IMR-90 (cell line): ENCODE measurements around the gene APMAP. TPM values are rescaled to one million over a fixed set of nuclear protein-coding genes. Genes with fewer than 3 reads are reported as not detected.
"Not testable (repeated sequence)": the region's sequence is repeated elsewhere in the genome, so short reads cannot be mapped to it uniquely, and the experiment has no call there.

Source experiments
- ATAC-seq: fragments of 200-7000 bp; cut with Tn5 transposase; 2 replicates; pipeline ENCODE4 v1.9.1; 2020; ENCODE audit warnings: low read depth, mild to moderate bottlenecking, moderate library complexity
- BruUV-seq: library from RNA; stranded (reverse); fragments of 400-500 nt; replicated peaks from 2 replicates; lab custom pipeline; 2021; lab: Mats Ljungman, UMichigan
- CTCF ChIA-PET: fragments of 300-600 bp; formaldehyde crosslinking; extraction: SDS; loops from one replicate; lab custom pipeline; 2021; ENCODE audit warnings: antibody characterized with exemption; lab: Yijun Ruan, JAX
- POLR2A ChIA-PET: fragments of 300-600 bp; sonication (Branson Sonifier 250); formaldehyde crosslinking; loops from one replicate; lab custom pipeline; 2022; ENCODE audit warnings: antibody characterized with exemption; ENCODE audit not compliant: unreplicated experiment; lab: Charles Lee
- DNase-seq: peaks from one replicate; pipeline ENCODE4 v3.0.0; 2013
- H2AFZ ChIP-seq: replicated peaks from 2 replicates; pipeline ENCODE3; 2013; ENCODE audit warnings: low read length, mild to moderate bottlenecking; ENCODE audit not compliant: poor library complexity
- H2AK5ac ChIP-seq: 2 replicates; pipeline ENCODE4 v1.6.1; 2013; ENCODE audit warnings: low read depth, low read length, inconsistent platforms
- H2AK9ac ChIP-seq: replicated peaks from 2 replicates; pipeline ENCODE3; 2013; ENCODE audit warnings: mild to moderate bottlenecking, low read depth, low read length, moderate library complexity; ENCODE audit not compliant: poor library complexity
- H2BK120ac ChIP-seq: 2 replicates; pipeline ENCODE4 v1.6.1; 2013; ENCODE audit warnings: low read depth, low read length, inconsistent platforms
- H2BK15ac ChIP-seq: 3 replicates; pipeline ENCODE4 v1.6.1; 2013; ENCODE audit warnings: low read depth, low read length, inconsistent platforms
- H2BK20ac ChIP-seq: 2 replicates; pipeline ENCODE4 v1.6.1; 2013; ENCODE audit warnings: low read depth, mild to moderate bottlenecking, inconsistent platforms, low read length, moderate library complexity
- H2BK5ac ChIP-seq: 2 replicates; pipeline ENCODE4 v1.6.1; 2013; ENCODE audit warnings: mild to moderate bottlenecking, low read depth, low read length, inconsistent platforms; ENCODE audit not compliant: poor library complexity, severe bottlenecking
- H3K14ac ChIP-seq: replicated peaks from 2 replicates; pipeline ENCODE4 v1.6.1; 2013; ENCODE audit warnings: low read depth, low read length, inconsistent platforms
- H3K18ac ChIP-seq: 2 replicates; pipeline ENCODE4 v1.6.1; 2013; ENCODE audit warnings: low read depth, low read length, control low read depth
- H3K23ac ChIP-seq: 2 replicates; pipeline ENCODE4 v1.6.1; 2013; ENCODE audit warnings: low read depth, low read length, inconsistent platforms
- H3K27ac ChIP-seq: 2 replicates; pipeline ENCODE4 v1.5.1; 2013; ENCODE audit warnings: mild to moderate bottlenecking, control low read depth, low read length; ENCODE audit not compliant: insufficient read depth
- H3K27me3 ChIP-seq: 2 replicates; pipeline ENCODE4 v1.6.1; 2013; ENCODE audit warnings: low read length; ENCODE audit not compliant: control insufficient read depth, insufficient read depth
- H3K36me3 ChIP-seq: 2 replicates; pipeline ENCODE4 v1.6.1; 2013; ENCODE audit warnings: low read length, mixed read lengths; ENCODE audit not compliant: control insufficient read depth, insufficient read depth
- H3K4ac ChIP-seq: 2 replicates; pipeline ENCODE4 v1.6.1; 2013; ENCODE audit warnings: low read depth, low read length, inconsistent platforms
- H3K4me1 ChIP-seq: 2 replicates; pipeline ENCODE4 v1.6.1; 2013; ENCODE audit warnings: low read length, mixed read lengths; ENCODE audit not compliant: control insufficient read depth, insufficient read depth
- H3K4me2 ChIP-seq: 2 replicates; pipeline ENCODE4 v1.6.1; 2013; ENCODE audit warnings: low read depth, mild to moderate bottlenecking, control low read depth, low read length, moderate library complexity
- H3K4me3 ChIP-seq: 2 replicates; pipeline ENCODE4 v1.5.1; 2013; ENCODE audit warnings: low read depth, mild to moderate bottlenecking, control low read depth, low read length, moderate library complexity; ENCODE audit not compliant: insufficient read depth
- H3K56ac ChIP-seq: 2 replicates; pipeline ENCODE4 v1.6.1; 2013; ENCODE audit warnings: low read length, inconsistent platforms; ENCODE audit not compliant: insufficient read depth; ENCODE audit errors: extremely low read depth
- H3K79me1 ChIP-seq, 2 experiments: 2 replicates each; pipeline ENCODE4 v1.6.1; 2013; ENCODE audit warnings: low read length in 2 of 2, inconsistent platforms in 1 of 2, low read depth in 1 of 2
- H3K9ac ChIP-seq: 2 replicates; pipeline ENCODE4 v1.6.1; 2013; ENCODE audit warnings: low read depth, low read length, control low read depth
- H3K9me1 ChIP-seq: 2 replicates; pipeline ENCODE4 v1.6.1; 2013; ENCODE audit warnings: low read length, inconsistent platforms; ENCODE audit not compliant: insufficient read depth
- H3K9me3 ChIP-seq: 2 replicates; pipeline ENCODE4 v1.6.1; 2013; ENCODE audit warnings: low read length; ENCODE audit not compliant: control insufficient read depth, insufficient read depth
- H4K20me1 ChIP-seq: 2 replicates; pipeline ENCODE4 v1.6.1; 2013; ENCODE audit warnings: low read length, inconsistent platforms; ENCODE audit not compliant: insufficient read depth
- H4K5ac ChIP-seq: 2 replicates; pipeline ENCODE4 v1.6.1; 2013; ENCODE audit warnings: mild to moderate bottlenecking, low read depth, low read length, control low read depth
- H4K8ac ChIP-seq, 2 experiments: 2 replicates each; pipeline ENCODE4 v1.6.1; 2013; ENCODE audit warnings: low read depth in 2 of 2, low read length in 2 of 2, control low read depth in 1 of 2, inconsistent platforms in 1 of 2
- H4K91ac ChIP-seq: 2 replicates; pipeline ENCODE4 v1.6.1; 2013; ENCODE audit warnings: low read depth, low read length, inconsistent platforms; ENCODE audit not compliant: insufficient read depth
- CTCF ChIP-seq: conservative IDR thresholded peaks from 2 replicates; pipeline ENCODE4 v1.5.1; 2012; ENCODE audit warnings: mild to moderate bottlenecking, low read depth, low read length, improper control_type of control experiment
- RAD21 ChIP-seq: IDR thresholded peaks from 2 replicates; pipeline ENCODE4 v1.6.1; 2012; ENCODE audit warnings: low read length, improper control_type of control experiment
- WGBS, 2 experiments: methylation state at CpG; one replicate each; pipeline versions ENCODE4 v1.1.5 to v1.1.7; 2013; ENCODE audit warnings: missing lambda C conversion rate in 2 of 2; ENCODE audit not compliant: insufficient read length in 1 of 2; ENCODE audit errors: extremely low coverage in 2 of 2; 5-methylcytosine and 5-hydroxymethylcytosine counted together
- dilution Hi-C: fragments of 300-500 bp; cut with HindIII; formaldehyde crosslinking; loops from one replicate; pipeline ENCODE4 v1.14.3; 2018; ENCODE audit warnings: low sequenced_read_pairs; ENCODE audit not compliant: unreplicated experiment
- in situ Hi-C: fragments of 300-500 bp; cut with MboI; formaldehyde crosslinking; loops from 3 replicates; pipeline ENCODE4 v1.14.3; 2019; ENCODE audit warnings: low sequenced_read_pairs, inconsistent platforms, mixed read lengths
- intact Hi-C: fragments of 100-400 bp; cut with micrococcal nuclease; formaldehyde crosslinking; loops from 2 replicates; pipeline ENCODE4 v1.10.0; 2022
- polyA plus RNA-seq, 3 experiments: library from polyadenylated mRNA; depleted of rRNA; stranded (reverse); fragments of >200 nt; gene quantifications; 2 replicates each; pipeline ENCODE4 v1.2.3, GENCODE V29; 2012; ENCODE audit warnings: low replicate concordance in 1 of 3
- total RNA-seq: library from RNA; depleted of rRNA; stranded (reverse); fragments of >200 nt; gene quantifications from 2 replicates; pipeline ENCODE4 v1.2.3, GENCODE V29; 2012

Gene APMAP
- total and polyA plus RNA-seq, 2 of the 4 experiments (the other 2 are of a cell fraction), result 67.2 to 88.8 TPM

- H3K9ac ChIP-seq, dilution Hi-C loops, H4K91ac ChIP-seq, H4K5ac ChIP-seq, CTCF ChIA-PET, H4K8ac ChIP-seq, H3K9me1 ChIP-seq, in situ Hi-C loops, H3K9me3 ChIP-seq, H3K14ac ChIP-seq, H4K20me1 ChIP-seq, DNase-seq, H3K4me3 ChIP-seq, H3K56ac ChIP-seq, H2BK15ac ChIP-seq, H3K36me3 ChIP-seq, POLR2A ChIA-PET, BruUV-seq, H2AFZ ChIP-seq, H2BK120ac ChIP-seq, H3K27me3 ChIP-seq, H3K4ac ChIP-seq, ATAC-seq, H3K4me1 ChIP-seq, intact Hi-C loops, H2BK20ac ChIP-seq, H3K23ac ChIP-seq, H2AK5ac ChIP-seq, H2BK5ac ChIP-seq, H3K27ac ChIP-seq, H2AK9ac ChIP-seq, H3K18ac ChIP-seq, H3K4me2 ChIP-seq, H3K79me1 ChIP-seq: not testable (repeated sequence)
- TF ChIP-seq RAD21 (0 out of 2 replicates have a peak, but pooled peaks have one; percentile 7), CTCF (peak; percentile 30; the same call in 1 of the 2 replicates)
- 100% methylated on average over 1 of the region's 15 CpGs; no CpG with 5 or more reads in 1 of the 2 experiments for WGBS, 2 experiments
Observed at GRCh38 chr20:24930724-24931688, 61.5 kb downstream of the APMAP start.

- H3K4me1 ChIP-seq, H2AFZ ChIP-seq, H3K36me3 ChIP-seq, H3K14ac ChIP-seq, DNase-seq, H3K79me1 ChIP-seq, intact Hi-C loops, H3K23ac ChIP-seq, in situ Hi-C loops, dilution Hi-C loops, H3K56ac ChIP-seq, H4K91ac ChIP-seq, H4K20me1 ChIP-seq, H3K9me3 ChIP-seq, H2BK5ac ChIP-seq, H2BK120ac ChIP-seq, H3K4me2 ChIP-seq, H2BK20ac ChIP-seq, CTCF ChIA-PET, H3K27ac ChIP-seq, H2AK9ac ChIP-seq, H3K4me3 ChIP-seq, H3K4ac ChIP-seq, ATAC-seq, H2BK15ac ChIP-seq, POLR2A ChIA-PET, H4K5ac ChIP-seq, H3K27me3 ChIP-seq, H4K8ac ChIP-seq, H3K9ac ChIP-seq, BruUV-seq, H3K18ac ChIP-seq, H3K9me1 ChIP-seq, H2AK5ac ChIP-seq: not testable (repeated sequence)
- 43% methylated on average over 4 of the region's 13 CpGs; no CpG with 5 or more reads in 1 of the 2 experiments for WGBS, 2 experiments
Observed at GRCh38 chr20:24929867-24930723, 62.5 kb downstream of the APMAP start.
